Neural progenitor cell (in vitro differentiated cells): ENCODE measurements around the gene SLC47A2. TPM values are rescaled to one million over a fixed set of nuclear protein-coding genes. Genes with fewer than 3 reads are reported as not detected.

ENCODE experiments used
- DNase-seq: peaks from one replicate; pipeline ENCODE4 v3.0.0-alpha.2; 2016; ENCODE audit warnings: low spot score
- H2AFZ ChIP-seq: fragments of 200-600 bp; sonication (generic); replicated peaks from 2 replicates; pipeline ENCODE4 v1.6.1; 2016; ENCODE audit warnings: antibody characterized with exemption
- H3F3A ChIP-seq: fragments of 200-600 bp; sonication (generic); 2 replicates; pipeline ENCODE4 v1.6.1; 2016; ENCODE audit warnings: antibody characterized with exemption, low read depth
- H3K27ac ChIP-seq: fragments of 200-600 bp; sonication (generic); 2 replicates; pipeline ENCODE4 v1.5.1; 2016; ENCODE audit warnings: mild to moderate bottlenecking
- H3K27me3 ChIP-seq: fragments of 200-600 bp; sonication (generic); 2 replicates; pipeline ENCODE4 v1.6.1; 2016; ENCODE audit warnings: mild to moderate bottlenecking, moderate library complexity
- H3K36me3 ChIP-seq: fragments of 200-600 bp; sonication (generic); 2 replicates; pipeline ENCODE4 v1.5.1; 2016
- H3K4me1 ChIP-seq: fragments of 200-600 bp; sonication (generic); 2 replicates; pipeline ENCODE4 v1.6.1; 2016; ENCODE audit warnings: mixed run types
- H3K4me2 ChIP-seq: fragments of 200-600 bp; sonication (generic); 2 replicates; pipeline ENCODE4 v1.6.1; 2016
- H3K4me3 ChIP-seq: fragments of 200-600 bp; sonication (generic); 2 replicates; pipeline ENCODE4 v1.5.1; 2016
- H3K79me2 ChIP-seq: fragments of 200-600 bp; sonication (generic); 2 replicates; pipeline ENCODE4 v1.6.1; 2016; ENCODE audit warnings: low read depth
- H3K9ac ChIP-seq: fragments of 200-600 bp; sonication (generic); 2 replicates; pipeline ENCODE4 v1.6.1; 2016
- H3K9me3 ChIP-seq: fragments of 200-600 bp; sonication (generic); 2 replicates; pipeline ENCODE4 v1.5.1; 2016; ENCODE audit warnings: low read depth
- H4K20me1 ChIP-seq: fragments of 200-600 bp; sonication (generic); 2 replicates; pipeline ENCODE4 v1.6.1; 2016; ENCODE audit warnings: low read depth
- H3K27ac Mint-ChIP-seq: 3 replicates; pipeline ENCODE4 v1.8.0; 2021; ENCODE audit warnings: mixed read lengths
- H3K27me3 Mint-ChIP-seq: 2 replicates; pipeline ENCODE4 v1.8.0; 2022; ENCODE audit warnings: low read depth, mild to moderate bottlenecking, inconsistent platforms, moderate library complexity, mixed read lengths; ENCODE audit not compliant: insufficient read depth
- H3K36me3 Mint-ChIP-seq: 3 replicates; pipeline ENCODE4 v1.8.0; 2021; ENCODE audit warnings: mixed read lengths
- H3K4me1 Mint-ChIP-seq: 3 replicates; pipeline ENCODE4 v1.8.0; 2021; ENCODE audit warnings: mixed read lengths
- H3K4me3 Mint-ChIP-seq: 3 replicates; pipeline ENCODE4 v1.8.0; 2021; ENCODE audit warnings: mild to moderate bottlenecking, moderate library complexity, mixed read lengths
- H3K9me3 Mint-ChIP-seq: 3 replicates; pipeline ENCODE4 v1.8.0; 2020; ENCODE audit warnings: mixed read lengths
- CTCF ChIP-seq: fragments of 200-600 bp; sonication (generic); IDR thresholded peaks from 2 replicates; pipeline ENCODE4 v1.5.1; 2017; ENCODE audit warnings: antibody characterized with exemption, mild to moderate bottlenecking
- EZH2 ChIP-seq: fragments of 200-600 bp; sonication (generic); IDR thresholded peaks from 2 replicates; pipeline ENCODE4 v1.6.1; 2017; ENCODE audit warnings: antibody characterized with exemption, mild to moderate bottlenecking, moderate library complexity
- EZH2phosphoT487 ChIP-seq: fragments of 200-600 bp; sonication (generic); IDR thresholded peaks from 2 replicates; pipeline ENCODE4 v1.6.1; 2017; ENCODE audit warnings: antibody characterized with exemption
- total RNA-seq: library from RNA; depleted of rRNA; stranded (reverse); fragments of >200 nt; gene quantifications from 2 replicates; pipeline ENCODE4 v1.2.3, GENCODE V29; 2015; ENCODE audit warnings: low replicate concordance

SLC47A2 gene
- total RNA-seq, 1 donor from 2014 or later: 0.39 TPM

GRCh38 chr17:19703828-19704613 is 12.4 kb downstream of the SLC47A2 start:
- Mint-ChIP-seq H3K4me3 (peak overlapping the region; percentile 21), H3K9me3 (no peaks in the 10 kb centered on the region), H3K27ac (peak overlapping the region; percentile 83), H3K36me3 (no peaks in the 10 kb centered on the region), H3K4me1 (peaks cover 49% of the 10 kb centered on the region), H3K27me3 (peaks cover 8% of the 10 kb centered on the region)
- Histone ChIP-seq H3K4me1 (peaks cover 50% of the 10 kb centered on the region), H3K4me2 (peak overlapping the region; percentile 35), H4K20me1 (no peaks in the 10 kb centered on the region), H3F3A (peaks cover 32% of the 10 kb centered on the region), H3K9ac (no peak overlapping the region), H3K4me3 (no peak overlapping the region), H3K36me3 (no peaks in the 10 kb centered on the region), H2AFZ (peak overlapping the region; percentile 31), H3K79me2 (no peaks in the 10 kb centered on the region), H3K27me3 (no peaks in the 10 kb centered on the region), H3K9me3 (no peaks in the 10 kb centered on the region), H3K27ac (peak overlapping the region; percentile 41)
- no peak for TF ChIP-seq CTCF
- TF ChIP-seq EZH2phosphoT487: no peak
- TF ChIP-seq EZH2: no peak
- peak; percentile 45 for DNase-seq

- H3K27me3 ChIP-seq: no peaks in the 10 kb centered on the region
- Mint-ChIP-seq H3K9me3 (no peaks in the 10 kb centered on the region), H3K36me3 (no peaks in the 10 kb centered on the region), H3K27me3 (peaks cover 8% of the 10 kb centered on the region), H3K4me1 (peaks cover 49% of the 10 kb centered on the region), H3K27ac (peak overlapping the region; percentile 83), H3K4me3 (peak overlapping the region; percentile 53)
- H3K36me3 ChIP-seq: no peaks in the 10 kb centered on the region
- no peak overlapping the region for H3K9ac ChIP-seq
- H2AFZ ChIP-seq: peak overlapping the region; percentile 31
- no peak for DNase-seq
- H3K27ac ChIP-seq: peak overlapping the region; percentile 41
- H3K4me2 ChIP-seq: peak overlapping the region; percentile 33
- no peak for TF ChIP-seq EZH2
- no peaks in the 10 kb centered on the region for H3K9me3 ChIP-seq
- H3K4me1 ChIP-seq: peaks cover 50% of the 10 kb centered on the region
- H3F3A ChIP-seq: peaks cover 29% of the 10 kb centered on the region
- H3K79me2 ChIP-seq: no peaks in the 10 kb centered on the region
- H3K4me3 ChIP-seq: no peak overlapping the region
- H4K20me1 ChIP-seq: no peaks in the 10 kb centered on the region
Observed at GRCh38 chr17:19703106-19703827, 13.1 kb downstream of the SLC47A2 start.

- Mint-ChIP-seq H3K27ac (no peak overlapping the region), H3K4me3 (no peak overlapping the region), H3K4me1 (peaks cover 48% of the 10 kb centered on the region), H3K27me3 (peaks cover 8% of the 10 kb centered on the region), H3K36me3 (no peaks in the 10 kb centered on the region), H3K9me3 (no peaks in the 10 kb centered on the region)
- Histone ChIP-seq H2AFZ (no peak overlapping the region), H3K9me3 (no peaks in the 10 kb centered on the region), H3K79me2 (no peaks in the 10 kb centered on the region), H3K4me1 (peaks cover 45% of the 10 kb centered on the region), H3K36me3 (no peaks in the 10 kb centered on the region), H3K4me3 (no peak overlapping the region), H3F3A (peaks cover 29% of the 10 kb centered on the region), H4K20me1 (no peaks in the 10 kb centered on the region), H3K9ac (no peak overlapping the region), H3K27ac (no peak overlapping the region), H3K27me3 (no peaks in the 10 kb centered on the region), H3K4me2 (no peak overlapping the region)
- TF ChIP-seq CTCF (no peak), EZH2phosphoT487 (no peak), EZH2 (no peak)
- DNase-seq: no peak
Observed at GRCh38 chr17:19702217-19702641, 14.2 kb downstream of the SLC47A2 start.
